Upper lobe of left lung (tissue), 4 donors: ENCODE measurements around the gene PLOD1.

Experiments used
- CTCF ChIP-seq, 6 experiments: fragments of 450-650 bp in 4 of 6; fragments of 200-600 bp in 2 of 6; sonication (generic) in 2 of 6; IDR thresholded peaks; one replicate each; pipeline ENCODE4 v1.5.1; 2016 to 2019; ENCODE audit warnings: antibody characterized with exemption in 6 of 6
- POLR2A ChIP-seq, 4 donors: fragments of 450-650 bp; IDR thresholded peaks; one replicate each; pipeline ENCODE4 v1.5.1; 2016 to 2017; ENCODE audit warnings: antibody characterized with exemption in 4 of 4, mild to moderate bottlenecking in 2 of 4
- POLR2AphosphoS5 ChIP-seq, 2 donors: sonication (generic); formaldehyde crosslinking; IDR thresholded peaks; one replicate each; pipeline ENCODE4 v1.5.1; 2017; ENCODE audit warnings: antibody characterized with exemption in 2 of 2

GRCh38 chr1:11990303-11991032, 56.0 kb downstream of the PLOD1 start:
- TF ChIP-seq CTCF (IDR thresholded peaks at IDR 0.05) (no peak), POLR2A (IDR thresholded peaks at IDR 0.05) (no peak), POLR2AphosphoS5 (IDR thresholded peaks at IDR 0.05) (no peak)
